ENCODE measurements around the gene ABHD17A.

DNA sequence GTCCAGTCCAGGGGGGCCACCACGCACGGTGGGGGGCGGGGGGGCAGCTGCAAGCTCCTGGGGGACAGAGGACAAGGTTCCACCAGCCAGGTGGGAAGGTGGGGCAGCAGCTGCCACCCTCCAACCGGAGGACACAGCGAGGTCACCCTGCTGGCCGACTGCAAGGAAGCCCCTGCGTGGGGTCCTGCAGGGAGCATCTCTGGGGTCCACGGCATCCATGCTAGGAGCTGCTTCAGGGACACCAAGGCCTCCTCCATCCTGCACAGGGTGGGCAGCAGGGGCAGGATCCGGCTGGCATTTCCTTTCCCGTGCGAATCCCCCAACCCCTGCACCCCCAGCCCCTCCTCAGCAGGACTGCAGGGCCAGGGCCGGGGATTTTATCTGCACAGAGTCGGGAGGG, 13.7 kb downstream of the ABHD17A start:
- TF ChIP-seq, protein P1, sequence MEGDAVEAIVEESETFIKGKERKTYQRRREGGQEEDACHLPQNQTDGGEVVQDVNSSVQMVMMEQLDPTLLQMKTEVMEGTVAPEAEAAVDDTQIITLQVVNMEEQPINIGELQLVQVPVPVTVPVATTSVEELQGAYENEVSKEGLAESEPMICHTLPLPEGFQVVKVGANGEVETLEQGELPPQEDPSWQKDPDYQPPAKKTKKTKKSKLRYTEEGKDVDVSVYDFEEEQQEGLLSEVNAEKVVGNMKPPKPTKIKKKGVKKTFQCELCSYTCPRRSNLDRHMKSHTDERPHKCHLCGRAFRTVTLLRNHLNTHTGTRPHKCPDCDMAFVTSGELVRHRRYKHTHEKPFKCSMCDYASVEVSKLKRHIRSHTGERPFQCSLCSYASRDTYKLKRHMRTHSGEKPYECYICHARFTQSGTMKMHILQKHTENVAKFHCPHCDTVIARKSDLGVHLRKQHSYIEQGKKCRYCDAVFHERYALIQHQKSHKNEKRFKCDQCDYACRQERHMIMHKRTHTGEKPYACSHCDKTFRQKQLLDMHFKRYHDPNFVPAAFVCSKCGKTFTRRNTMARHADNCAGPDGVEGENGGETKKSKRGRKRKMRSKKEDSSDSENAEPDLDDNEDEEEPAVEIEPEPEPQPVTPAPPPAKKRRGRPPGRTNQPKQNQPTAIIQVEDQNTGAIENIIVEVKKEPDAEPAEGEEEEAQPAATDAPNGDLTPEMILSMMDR (IDR thresholded peaks at IDR 0.05) = no peak
- TF ChIP-seq POLR2A (IDR thresholded peaks at IDR 0.05) = no peak
